Upper lobe of left lung (tissue), 4 donors: Measurements from ENCODE around the gene AMOTL2.
A peak's percentile ranks its signal among the peaks of the same experiment; 100 is the strongest.

Experiments
- EP300 ChIP-seq, 4 donors: sonication (generic); formaldehyde crosslinking; IDR thresholded peaks; one replicate each; pipeline ENCODE4 v1.5.1; 2017; ENCODE audit warnings: antibody characterized with exemption in 4 of 4, control low read depth in 2 of 4
- POLR2AphosphoS5 ChIP-seq, 2 donors: sonication (generic); formaldehyde crosslinking; IDR thresholded peaks; one replicate each; pipeline ENCODE4 v1.5.1; 2017; ENCODE audit warnings: antibody characterized with exemption in 2 of 2

GRCh38 chr3:134373271-134374104 is 759 bp downstream of the AMOTL2 start:
- TF ChIP-seq EP300 (IDR thresholded peaks at IDR 0.05): no peak
- TF ChIP-seq POLR2AphosphoS5 (IDR thresholded peaks at IDR 0.05): peak; percentile 48 to 62
